Epithelial cell of esophagus (primary cell): ENCODE results near the gene NOL8.

Experiments
- DNase-seq: peaks from one replicate; pipeline ENCODE4 v3.0.0; 2010; ENCODE audit warnings: low read depth
- H3K4me3 ChIP-seq: 2 replicates; pipeline ENCODE4 v1.5.1; 2011; ENCODE audit warnings: mild to moderate bottlenecking, low read length, control low read depth
- CTCF ChIP-seq: IDR thresholded peaks from 2 replicates; pipeline ENCODE4 v1.5.1; 2011; ENCODE audit warnings: low read depth, mild to moderate bottlenecking, low read length, control low read depth, inconsistent platforms; ENCODE audit not compliant: insufficient read depth; ENCODE audit errors: missing control alignments

The NOL8 gene

DNA sequence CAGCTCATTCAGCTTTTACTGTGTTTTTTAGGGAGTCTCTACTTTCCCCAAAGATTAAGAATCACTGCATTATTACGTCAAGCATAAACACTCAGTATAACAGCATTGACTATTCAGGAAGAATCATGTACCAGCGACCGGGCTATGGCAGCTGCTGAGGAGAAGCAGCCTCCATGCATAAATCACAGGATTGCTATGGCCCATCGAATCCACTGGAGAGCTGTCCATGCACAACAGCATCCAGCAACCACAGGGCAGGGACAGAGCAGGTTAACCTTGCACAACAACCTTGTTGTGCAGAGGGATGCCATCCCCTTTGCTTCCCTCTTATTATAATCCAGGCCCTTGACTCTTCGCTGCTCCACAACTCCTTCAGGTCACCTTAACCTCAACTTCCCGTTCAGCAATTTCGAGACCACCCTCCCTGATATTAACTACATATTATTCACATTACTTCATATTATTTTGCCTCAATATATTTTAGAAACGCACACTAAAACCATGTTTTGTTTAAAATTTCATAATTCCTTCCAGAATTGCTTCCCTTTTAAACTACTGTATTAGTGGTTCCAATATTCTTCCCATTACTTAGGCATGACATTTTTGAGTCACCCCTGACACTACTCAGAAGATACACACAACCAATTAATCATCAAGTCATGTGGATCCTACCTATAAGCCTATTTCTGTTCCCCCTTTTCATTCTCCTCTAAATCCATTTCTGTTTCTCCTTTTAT, 32.6 kb downstream of the NOL8 start:
- DNase-seq: peak; percentile 75
- H3K4me3 ChIP-seq: peak overlapping the region; percentile 91
- no peak for TF ChIP-seq CTCF

GRCh38 chr9:92291577-92291976, 33.6 kb downstream of the NOL8 start:
- no peak for DNase-seq
- no peak for TF ChIP-seq CTCF
- H3K4me3 ChIP-seq: no peak overlapping the region

GRCh38 chr9:92290785-92291429, 34.2 kb downstream of the NOL8 start:
- no peak for TF ChIP-seq CTCF
- no peak for DNase-seq
- H3K4me3 ChIP-seq: no peak overlapping the region

DNA sequence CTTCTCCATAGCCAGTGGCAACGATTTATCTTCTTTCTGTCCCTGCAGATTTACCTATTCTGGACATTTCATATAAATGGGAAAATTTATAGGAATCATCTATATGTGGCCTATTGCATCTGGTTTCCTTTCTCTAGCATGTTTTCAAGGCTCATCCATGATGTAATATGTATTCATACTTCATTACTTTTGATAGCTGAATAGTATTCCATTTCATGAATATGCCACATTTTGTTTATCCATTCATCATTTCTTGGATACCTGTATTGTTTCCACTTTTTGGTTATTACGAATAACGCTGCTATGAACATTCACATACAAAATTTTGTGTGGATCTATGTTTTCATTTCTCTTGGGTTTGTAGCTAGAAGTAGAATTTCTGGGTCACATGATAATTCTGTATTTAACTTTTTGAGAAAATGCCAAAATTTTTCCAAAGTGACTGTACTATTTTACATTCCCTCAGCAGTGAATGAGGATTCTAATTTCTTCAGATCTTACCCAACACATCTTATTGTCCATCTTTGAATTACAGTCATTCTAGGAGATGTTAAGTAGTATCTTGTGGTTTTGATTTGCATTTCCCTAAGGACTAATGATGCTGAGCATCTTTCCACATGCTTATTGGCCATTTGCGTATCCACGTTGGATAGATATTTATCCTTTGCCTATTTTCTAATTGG, 35.3 kb downstream of the NOL8 start:
- TF ChIP-seq CTCF: no peak
- no peak overlapping the region for H3K4me3 ChIP-seq
- no peak for DNase-seq

DNA sequence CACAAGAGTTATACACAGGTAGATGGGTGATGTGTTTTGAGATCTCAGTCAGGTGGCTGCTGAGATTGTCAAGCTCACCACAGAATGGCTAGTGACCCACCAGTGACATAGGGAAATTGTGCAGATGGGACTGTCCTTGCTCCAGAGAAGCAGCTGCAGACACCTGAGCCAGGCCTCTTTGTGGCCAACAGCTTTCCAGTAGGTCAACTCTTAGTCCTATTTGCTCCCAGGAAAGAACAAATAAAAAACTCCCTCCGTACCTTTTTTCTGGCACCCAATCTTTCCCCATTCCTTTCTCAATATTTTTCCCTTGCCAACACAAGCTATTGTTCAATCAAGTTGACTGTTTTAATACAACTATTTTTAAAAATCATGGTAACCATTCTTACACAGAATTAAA, 45.8 kb downstream of the NOL8 start:
- no peak overlapping the region for H3K4me3 ChIP-seq
- DNase-seq: no peak
- TF ChIP-seq CTCF: no peak

- no peak for TF ChIP-seq CTCF
- DNase-seq: peak; percentile 27
- H3K4me3 ChIP-seq: no peak overlapping the region
Observed at GRCh38 chr9:92278110-92278509, 47.0 kb downstream of the NOL8 start.
